Prostate gland (tissue), 2 donors: Measurements from ENCODE around the gene ALDH16A1.

Experiments
- CTCF ChIP-seq, 4 experiments: fragments of 200-600 bp in 2 of 4; fragments of 450-650 bp in 2 of 4; sonication (generic) in 2 of 4; IDR thresholded peaks; 1 replicate in 3 of 4; 2 replicates in 1 of 4; pipeline ENCODE4 v1.5.1; 2016 to 2019; ENCODE audit warnings: antibody characterized with exemption in 4 of 4, mild to moderate bottlenecking in 2 of 4, moderate library complexity in 2 of 4
- POLR2A ChIP-seq: fragments of 450-650 bp; IDR thresholded peaks from one replicate; pipeline ENCODE4 v1.6.1; 2016; ENCODE audit warnings: antibody characterized with exemption, mild to moderate bottlenecking
- POLR2AphosphoS5 ChIP-seq: sonication (generic); formaldehyde crosslinking; IDR thresholded peaks from one replicate; pipeline ENCODE4 v1.6.1; 2017; ENCODE audit warnings: antibody characterized with exemption

DNA sequence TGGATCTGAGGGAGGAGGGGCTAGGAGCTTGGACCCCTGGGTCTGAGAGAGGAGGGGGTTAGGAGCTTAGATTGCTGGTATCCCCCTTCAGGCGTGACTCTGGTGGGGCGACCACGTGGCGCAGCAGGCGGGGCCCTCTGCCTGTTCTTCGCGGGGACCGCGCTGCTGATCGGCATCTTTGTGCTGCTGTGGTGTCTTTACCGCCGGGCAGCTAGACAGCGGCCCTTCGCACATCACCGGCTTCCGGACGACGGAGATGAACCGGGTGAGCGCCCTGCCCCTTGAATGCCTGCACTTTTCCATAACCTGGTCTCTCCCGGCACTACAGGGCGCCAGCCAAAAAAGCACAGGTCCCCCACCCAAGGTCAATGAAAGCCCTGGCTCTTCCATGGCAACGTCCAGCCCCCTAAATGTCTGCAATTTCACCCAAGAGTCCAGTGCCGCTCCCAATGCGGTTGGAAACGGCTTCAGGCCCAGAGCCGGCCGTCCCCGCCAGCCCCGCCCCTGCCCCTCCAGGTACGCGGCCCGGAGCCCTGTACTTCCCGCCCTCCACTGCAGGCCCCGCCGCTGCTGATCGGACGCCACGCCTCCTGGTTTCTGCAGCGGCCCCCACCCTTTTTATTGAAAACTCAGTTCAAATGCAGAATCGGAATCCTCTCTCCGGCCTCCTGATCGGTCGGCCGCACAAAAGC, 25.0 kb upstream of the ALDH16A1 start:
- TF ChIP-seq CTCF (IDR thresholded peaks at IDR 0.05) (no peak), POLR2A (no peak), POLR2AphosphoS5 (no peak)
